Measurements from ENCODE around the gene MYH7. TPM values are rescaled to one million over a fixed set of nuclear protein-coding genes. Genes with fewer than 3 reads are reported as not detected.

Gene MYH7
- total RNA-seq, 1 experiment from 2014 or later = not detected

GRCh38 chr14:23408307-23408630 lies 27.2 kb downstream of the MYH7 start:
- Mint-ChIP-seq H3K9me3 (ENCODE audit: low read depth, unreplicated experiment) (no peaks in the 10 kb centered on the region), H3K36me3 (ENCODE audit: insufficient read depth, unreplicated experiment) (no peaks in the 10 kb centered on the region), H3K4me1 (ENCODE audit: low read depth, unreplicated experiment) (no peaks in the 10 kb centered on the region), H3K27me3 (ENCODE audit: unreplicated experiment) (peaks cover 93% of the 10 kb centered on the region), H3K27ac (ENCODE audit: unreplicated experiment) (no peak overlapping the region), H3K4me3 (ENCODE audit: low read depth, unreplicated experiment) (no peak overlapping the region)
- CTCF ChIA-PET = no interaction called here
- intact Hi-C loops (cut with micrococcal nuclease; ENCODE audit: unreplicated experiment) = no loop called here
- DNase-seq = no peak
- no peak for TF ChIP-seq CTCF (IDR thresholded peaks at IDR 0.05; ENCODE audit: unreplicated experiment)
- BruUV-seq (replicated peaks) = no TSS peak

- no peak within 1 kb of the TSS for H3K4me3 Mint-ChIP-seq (ENCODE audit: low read depth, unreplicated experiment)
- H3K27ac Mint-ChIP-seq (ENCODE audit: unreplicated experiment) = no peak within 1 kb of the TSS
- TF ChIP-seq CTCF (IDR thresholded peaks at IDR 0.05; ENCODE audit: unreplicated experiment) = no peak
- BruUV-seq (replicated peaks) = no TSS peak
- peaks cover 93% of the 10 kb centered on the region for H3K27me3 Mint-ChIP-seq (ENCODE audit: unreplicated experiment)
- DNase-seq = no peak
- H3K9me3 Mint-ChIP-seq (ENCODE audit: low read depth, unreplicated experiment) = no peaks in the 10 kb centered on the region
- CTCF ChIA-PET = no interaction called here
- H3K4me1 Mint-ChIP-seq (ENCODE audit: low read depth, unreplicated experiment) = no peaks in the 10 kb centered on the region
- no peaks in the 10 kb centered on the region for H3K36me3 Mint-ChIP-seq (ENCODE audit: insufficient read depth, unreplicated experiment)
- intact Hi-C loops (cut with micrococcal nuclease; ENCODE audit: unreplicated experiment) = no loop called here
Measured at GRCh38 chr14:23407516-23408306, 27.7 kb downstream of the MYH7 start, which contains the start of gene MYH6. MYH6 (minus strand) TSS chr14:23408273; CDS start chr14:23407223, 1,050 bp downstream.

GRCh38 chr14:23406725-23407355 lies 28.6 kb downstream of the MYH7 start:
- peaks cover 100% of the 10 kb centered on the region for H3K27me3 Mint-ChIP-seq (ENCODE audit: unreplicated experiment)
- BruUV-seq (replicated peaks) = no TSS peak
- H3K4me3 Mint-ChIP-seq (ENCODE audit: low read depth, unreplicated experiment) = no peak overlapping the region
- intact Hi-C loops (cut with micrococcal nuclease; ENCODE audit: unreplicated experiment) = no loop called here
- no peak for TF ChIP-seq CTCF (IDR thresholded peaks at IDR 0.05; ENCODE audit: unreplicated experiment)
- CTCF ChIA-PET = no interaction called here
- no peaks in the 10 kb centered on the region for H3K9me3 Mint-ChIP-seq (ENCODE audit: low read depth, unreplicated experiment)
- H3K36me3 Mint-ChIP-seq (ENCODE audit: insufficient read depth, unreplicated experiment) = no peaks in the 10 kb centered on the region
- no peak for DNase-seq
- no peak overlapping the region for H3K27ac Mint-ChIP-seq (ENCODE audit: unreplicated experiment)
- H3K4me1 Mint-ChIP-seq (ENCODE audit: low read depth, unreplicated experiment) = no peaks in the 10 kb centered on the region

GRCh38 chr14:23406244-23406643 lies 29.2 kb downstream of the MYH7 start:
- no peak overlapping the region for H3K27ac Mint-ChIP-seq (ENCODE audit: unreplicated experiment)
- intact Hi-C loops (cut with micrococcal nuclease; ENCODE audit: unreplicated experiment) = no loop called here
- no peak for TF ChIP-seq CTCF (IDR thresholded peaks at IDR 0.05; ENCODE audit: unreplicated experiment)
- H3K36me3 Mint-ChIP-seq (ENCODE audit: insufficient read depth, unreplicated experiment) = no peaks in the 10 kb centered on the region
- DNase-seq = no peak
- CTCF ChIA-PET = no interaction called here
- no TSS peak for BruUV-seq (replicated peaks)
- H3K4me1 Mint-ChIP-seq (ENCODE audit: low read depth, unreplicated experiment) = no peaks in the 10 kb centered on the region
- no peaks in the 10 kb centered on the region for H3K9me3 Mint-ChIP-seq (ENCODE audit: low read depth, unreplicated experiment)
- no peak overlapping the region for H3K4me3 Mint-ChIP-seq (ENCODE audit: low read depth, unreplicated experiment)
- H3K27me3 Mint-ChIP-seq (ENCODE audit: unreplicated experiment) = peaks cover 100% of the 10 kb centered on the region
